ENCODE data around the gene THADA. TPM values are rescaled to one million over a fixed set of nuclear protein-coding genes. Genes with fewer than 3 reads are reported as not detected.

The THADA gene
- polyA plus RNA-seq, 1 donor (not counting 4 experiments of a cell fraction or from before 2014, with no cell fraction given): 22.6 TPM

- Histone ChIP-seq H2AFZ (ENCODE audit: control insufficient read depth, low read length) (no peak overlapping the region), H3K79me2 (ENCODE audit: control insufficient read depth, insufficient read depth, low read length) (no peaks in the 10 kb centered on the region), H3K4me1 (ENCODE audit: control insufficient read depth, extremely low read depth, insufficient read depth, low read length) (peaks cover 38% of the 10 kb centered on the region), H4K20me1 (ENCODE audit: control insufficient read depth, extremely low read depth, insufficient read depth, low read length) (no peaks in the 10 kb centered on the region), H3K9me1 (ENCODE audit: control insufficient read depth, extremely low read depth, insufficient read depth, low read length) (no peaks in the 10 kb centered on the region), H3K9me3 (ENCODE audit: control insufficient read depth, low read depth, low read length) (no peaks in the 10 kb centered on the region), H3K4me3 (ENCODE audit: control insufficient read depth in 2 of 3, extremely low read depth in 1 of 3, insufficient read depth in 2 of 3, low read depth in 1 of 3, low read length in 3 of 3) (no peak overlapping the region), H3K27ac (ENCODE audit: control insufficient read depth, insufficient read depth, low read length) (peak overlapping the region; percentile 73), H3K36me3 (ENCODE audit: control insufficient read depth in 2 of 2, extremely low read depth in 1 of 2, insufficient read depth in 2 of 2, low read length in 2 of 2) (no peaks in the 10 kb centered on the region), H3K27me3 (ENCODE audit: control insufficient read depth, extremely low read depth, insufficient read depth, low read length) (no peaks in the 10 kb centered on the region), H3K9ac (ENCODE audit: control insufficient read depth, extremely low read depth, insufficient read depth, low read length) (no peak overlapping the region), H3K4me2 (ENCODE audit: control insufficient read depth, extremely low read depth, insufficient read depth, low read depth, low read length) (no peak overlapping the region)
- TF ChIP-seq CTCF (optimal IDR thresholded peaks at IDR 0.05 in 1 of 3, IDR thresholded peaks at IDR 0.05 in 1 of 3, conservative IDR thresholded peaks at IDR 0.05 in 1 of 3; ENCODE audit: extremely low read depth in 1 of 3, insufficient read depth in 2 of 3, low read length in 3 of 3) (peak in 2 of 3 experiments; percentile 4 to 19), EZH2 (IDR thresholded peaks at IDR 0.05; ENCODE audit: low read length) (no peak)
- DNase-seq (ENCODE audit: low read depth, low spot score) (no peak), FAIRE-seq (no peak)
- dilution Hi-C loops (cut with MboI; ENCODE audit: extremely low pct_ligation_motif_present, low sequenced_read_pairs): no loop called here
Observed at GRCh38 chr2:43542285-43542933, 53.4 kb downstream of the THADA start.

DNA sequence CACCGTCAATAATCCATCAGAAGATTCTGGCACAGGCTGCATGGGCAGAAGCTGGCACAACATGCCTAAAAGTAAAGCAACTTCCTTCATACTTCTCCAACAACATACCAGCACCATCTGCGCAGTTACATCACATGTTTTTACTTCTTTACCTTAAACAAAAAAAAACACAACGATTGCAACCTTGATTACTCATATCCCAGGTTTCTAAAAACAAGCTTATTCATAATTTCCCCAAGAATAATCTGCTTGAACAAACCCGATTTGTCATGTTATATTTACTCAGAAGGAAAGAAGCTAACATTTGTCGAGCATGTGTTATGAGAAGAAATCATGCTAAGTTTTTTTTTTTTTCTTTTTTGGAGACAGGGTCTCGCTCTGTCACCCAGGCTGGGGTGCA is 54.7 kb downstream of the THADA start:
- Histone ChIP-seq H3K36me3 (ENCODE audit: control insufficient read depth in 2 of 2, extremely low read depth in 1 of 2, insufficient read depth in 2 of 2, low read length in 2 of 2) (no peaks in the 10 kb centered on the region), H3K4me2 (ENCODE audit: control insufficient read depth, extremely low read depth, insufficient read depth, low read depth, low read length) (peak overlapping the region; percentile 12), H2AFZ (ENCODE audit: control insufficient read depth, low read length) (no peak overlapping the region), H3K4me3 (ENCODE audit: control insufficient read depth in 2 of 3, extremely low read depth in 1 of 3, insufficient read depth in 2 of 3, low read depth in 1 of 3, low read length in 3 of 3) (no peak overlapping the region), H4K20me1 (ENCODE audit: control insufficient read depth, extremely low read depth, insufficient read depth, low read length) (no peaks in the 10 kb centered on the region), H3K27me3 (ENCODE audit: control insufficient read depth, extremely low read depth, insufficient read depth, low read length) (no peaks in the 10 kb centered on the region), H3K4me1 (ENCODE audit: control insufficient read depth, extremely low read depth, insufficient read depth, low read length) (peaks cover 38% of the 10 kb centered on the region), H3K27ac (ENCODE audit: control insufficient read depth, insufficient read depth, low read length) (peak overlapping the region; percentile 73), H3K9ac (ENCODE audit: control insufficient read depth, extremely low read depth, insufficient read depth, low read length) (peak overlapping the region; percentile 34), H3K79me2 (ENCODE audit: control insufficient read depth, insufficient read depth, low read length) (no peaks in the 10 kb centered on the region), H3K9me3 (ENCODE audit: control insufficient read depth, low read depth, low read length) (no peaks in the 10 kb centered on the region), H3K9me1 (ENCODE audit: control insufficient read depth, extremely low read depth, insufficient read depth, low read length) (no peaks in the 10 kb centered on the region)
- peak; percentile 86 for DNase-seq (ENCODE audit: low read depth, low spot score)
- peak; percentile 91 for FAIRE-seq
- dilution Hi-C loops (cut with MboI; ENCODE audit: extremely low pct_ligation_motif_present, low sequenced_read_pairs): no loop called here
- TF ChIP-seq CTCF (optimal IDR thresholded peaks at IDR 0.05 in 1 of 3, IDR thresholded peaks at IDR 0.05 in 1 of 3, conservative IDR thresholded peaks at IDR 0.05 in 1 of 3; ENCODE audit: extremely low read depth in 1 of 3, insufficient read depth in 2 of 3, low read length in 3 of 3) (no peak), EZH2 (IDR thresholded peaks at IDR 0.05; ENCODE audit: low read length) (no peak)

All from keratinocyte (primary cell).